Activated CD4-positive, alpha-beta T cell treated with anti-CD3 and anti-CD28 coated beads for 24 hours (primary cell): Measurements from ENCODE around the gene GALNT2.

Experiments used
- DNase-seq, 2 donors: peaks; one replicate each; pipeline ENCODE4 v3.0.0-alpha.2; 2020; ENCODE audit warnings: low read depth in 2 of 2

Gene GALNT2

GRCh38 chr1:230259621-230260020 lies 192.6 kb downstream of the GALNT2 start:
- no peak for DNase-seq

GRCh38 chr1:230260831-230261230 lies 193.8 kb downstream of the GALNT2 start:
- no peak for DNase-seq

GRCh38 chr1:230261928-230262650 lies 195.1 kb downstream of the GALNT2 start:
- DNase-seq: no peak

- DNase-seq: no peak
These were observed 196.0 kb downstream of the GALNT2 start for GRCh38 chr1:230262867-230263567.

- no peak for DNase-seq
These were observed 196.6 kb downstream of the GALNT2 start for GRCh38 chr1:230263568-230264195.

- DNase-seq: no peak
These were observed 197.3 kb downstream of the GALNT2 start for GRCh38 chr1:230264342-230264741.

- DNase-seq: no peak
These were observed 198.4 kb downstream of the GALNT2 start for GRCh38 chr1:230265200-230266115.

- DNase-seq: no peak
These were observed 199.4 kb downstream of the GALNT2 start for GRCh38 chr1:230266456-230266855.

GRCh38 chr1:230267338-230268065 lies 200.5 kb downstream of the GALNT2 start:
- DNase-seq: no peak

GRCh38 chr1:230268371-230269170 lies 201.5 kb downstream of the GALNT2 start:
- DNase-seq: no peak

- DNase-seq: no peak
These were observed 203.1 kb downstream of the GALNT2 start for GRCh38 chr1:230270185-230270558.

- DNase-seq: peak in 1 of 2 donors; percentile 10
These were observed 203.7 kb downstream of the GALNT2 start for GRCh38 chr1:230270559-230271281.

- DNase-seq: no peak
These were observed 204.4 kb downstream of the GALNT2 start for GRCh38 chr1:230271300-230272035.

GRCh38 chr1:230272557-230272956 lies 205.5 kb downstream of the GALNT2 start:
- no peak for DNase-seq

GRCh38 chr1:230273141-230273710 lies 206.2 kb downstream of the GALNT2 start:
- no peak for DNase-seq

- DNase-seq: no peak
These were observed 207.2 kb downstream of the GALNT2 start for GRCh38 chr1:230274254-230274653.

- no peak for DNase-seq
These were observed 209.4 kb downstream of the GALNT2 start for GRCh38 chr1:230276401-230276800.

GRCh38 chr1:230277201-230278025 lies 210.4 kb downstream of the GALNT2 start:
- DNase-seq: no peak
